SK-N-MC (cell line): ENCODE measurements around the gene ZNF410.

Experiments
- EZH2 ChIP-seq: fragments of 200-600 bp; sonication (generic); IDR thresholded peaks from one replicate; pipeline ENCODE4 v1.6.1; 2017; ENCODE audit warnings: antibody characterized with exemption
- FOXP2 ChIP-seq: optimal IDR thresholded peaks from 2 replicates; pipeline ENCODE3; 2011; ENCODE audit warnings: mild to moderate bottlenecking, moderate library complexity; ENCODE audit not compliant: insufficient read depth; ENCODE audit errors: extremely low read length, control extremely low read depth
- POLR2AphosphoS5 ChIP-seq: IDR thresholded peaks from 2 replicates; pipeline ENCODE4 v1.6.1; 2012; ENCODE audit warnings: mild to moderate bottlenecking, low read depth, low read length, borderline replicate concordance

DNA sequence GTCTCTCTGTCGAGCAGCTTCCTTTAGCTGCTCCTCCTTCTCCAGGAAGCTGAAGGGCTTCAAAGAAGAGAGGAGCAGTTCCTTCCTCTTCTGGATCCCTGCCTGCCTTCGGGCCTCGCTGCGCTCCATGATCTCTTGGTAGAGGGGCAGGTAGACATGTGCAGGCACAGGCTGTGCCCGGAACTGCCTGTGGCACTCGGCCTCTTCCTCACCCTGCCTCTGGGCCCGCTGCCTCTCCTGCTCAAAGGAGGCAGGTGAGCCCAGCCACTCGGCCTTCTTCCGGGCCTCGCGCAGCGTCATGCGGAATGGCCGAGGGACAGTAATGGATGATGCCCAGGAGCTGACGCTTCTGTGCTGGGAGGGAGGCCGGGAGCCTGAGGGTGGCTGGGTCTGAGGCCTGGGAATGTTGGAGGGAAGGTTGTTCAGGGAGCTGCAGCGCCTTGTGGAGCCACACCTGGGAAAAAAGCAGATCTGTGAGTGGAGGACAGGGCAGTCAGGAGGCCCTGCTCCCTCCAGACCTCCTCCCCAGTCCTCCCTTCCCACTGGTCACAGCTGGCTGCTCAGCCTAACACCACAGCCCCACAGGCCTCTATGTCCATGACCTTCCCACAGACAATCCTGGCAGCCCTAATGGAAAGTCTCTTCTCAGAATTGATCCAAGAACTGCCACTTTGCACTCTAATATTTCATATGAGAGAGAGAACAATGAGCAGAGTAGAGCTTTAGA, 57.9 kb downstream of the ZNF410 start:
- TF ChIP-seq EZH2, result no peak
- TF ChIP-seq POLR2AphosphoS5, result no peak
- TF ChIP-seq FOXP2, result no peak
